DND-41 (cell line): ENCODE results near the gene LANCL3.

ENCODE experiments used
- ATAC-seq: fragments of 200-7000 bp; cut with Tn5 transposase; 3 replicates; pipeline ENCODE4 v1.9.1; 2021; ENCODE audit warnings: low read depth; ENCODE audit not compliant: insufficient read depth
- DNase-seq: peaks from one replicate; pipeline ENCODE4 v3.0.0-alpha.2; 2020
- H2AFZ ChIP-seq: 2 replicates; pipeline ENCODE4 v1.6.0; 2012; ENCODE audit warnings: low read depth, low read length
- H3K27ac ChIP-seq: 2 replicates; pipeline ENCODE4 v1.5.1; 2012; ENCODE audit warnings: low read length, inconsistent platforms
- H3K27me3 ChIP-seq: fragments of 200-600 bp; sonication (generic); 2 replicates; pipeline ENCODE4 v1.6.0; 2012; ENCODE audit warnings: low read length, mild to moderate bottlenecking, inconsistent platforms; ENCODE audit not compliant: insufficient read depth, poor library complexity
- H3K36me3 ChIP-seq: 2 replicates; pipeline ENCODE4 v1.5.1; 2012; ENCODE audit warnings: low read length, inconsistent platforms; ENCODE audit not compliant: insufficient read depth
- H3K4me1 ChIP-seq: 2 replicates; pipeline ENCODE4 v1.5.1; 2012; ENCODE audit warnings: mild to moderate bottlenecking, low read length; ENCODE audit not compliant: insufficient read depth
- H3K4me2 ChIP-seq: 2 replicates; pipeline ENCODE4 v1.6.0; 2012; ENCODE audit warnings: mild to moderate bottlenecking, moderate library complexity, low read length, inconsistent platforms; ENCODE audit not compliant: insufficient read depth
- H3K4me3 ChIP-seq, 2 experiments: fragments of 200-600 bp in 1 of 2; shearing (Covaris generic) in 1 of 2; 2 replicates each; pipeline ENCODE4 v1.5.1; 2012 to 2016; ENCODE audit warnings: inconsistent platforms in 2 of 2, low read length in 2 of 2, mild to moderate bottlenecking in 2 of 2, low read depth in 1 of 2, moderate library complexity in 1 of 2
- H3K79me2 ChIP-seq: 2 replicates; pipeline ENCODE4 v1.6.0; 2012; ENCODE audit warnings: low read length, inconsistent platforms; ENCODE audit not compliant: insufficient read depth
- H3K9ac ChIP-seq: 2 replicates; pipeline ENCODE4 v1.6.0; 2012; ENCODE audit warnings: low read depth, mild to moderate bottlenecking, inconsistent platforms, low read length, moderate library complexity
- H3K9me3 ChIP-seq: 2 replicates; pipeline ENCODE4 v1.5.1; 2012; ENCODE audit warnings: low read length, moderate library complexity, mild to moderate bottlenecking, inconsistent platforms; ENCODE audit not compliant: insufficient read depth, severe bottlenecking
- H4K20me1 ChIP-seq: 2 replicates; pipeline ENCODE4 v1.6.0; 2012; ENCODE audit warnings: low read length; ENCODE audit not compliant: insufficient read depth
- EZH2 ChIP-seq: IDR thresholded peaks from 3 replicates; pipeline ENCODE4 v1.6.1; 2012; ENCODE audit warnings: borderline replicate concordance, low read depth, mild to moderate bottlenecking, moderate library complexity, low read length, inconsistent platforms; ENCODE audit not compliant: severe bottlenecking
- TF ChIP-seq, protein P1 (sequence below): IDR thresholded peaks from 2 replicates; pipeline ENCODE4 v1.5.1; 2012; ENCODE audit warnings: borderline replicate concordance, low read length, moderate library complexity, mild to moderate bottlenecking; ENCODE audit not compliant: poor library complexity, severe bottlenecking; ENCODE audit errors: extremely low read depth

LANCL3 gene

GRCh38 chrX:37714479-37714878 lies 143.0 kb downstream of the LANCL3 start:
- DNase-seq (no peak), ATAC-seq (no peak)
- Histone ChIP-seq H3K9me3 (no peaks in the 10 kb centered on the region), H3K9ac (no peak overlapping the region), H3K4me1 (no peaks in the 10 kb centered on the region), H3K36me3 (no peaks in the 10 kb centered on the region), H4K20me1 (no peaks in the 10 kb centered on the region), H3K27ac (no peak overlapping the region), H2AFZ (no peak overlapping the region), H3K27me3 (no peaks in the 10 kb centered on the region), H3K79me2 (no peaks in the 10 kb centered on the region), H3K4me2 (no peak overlapping the region), H3K4me3 (no peak overlapping the region)
- TF ChIP-seq, protein P1, sequence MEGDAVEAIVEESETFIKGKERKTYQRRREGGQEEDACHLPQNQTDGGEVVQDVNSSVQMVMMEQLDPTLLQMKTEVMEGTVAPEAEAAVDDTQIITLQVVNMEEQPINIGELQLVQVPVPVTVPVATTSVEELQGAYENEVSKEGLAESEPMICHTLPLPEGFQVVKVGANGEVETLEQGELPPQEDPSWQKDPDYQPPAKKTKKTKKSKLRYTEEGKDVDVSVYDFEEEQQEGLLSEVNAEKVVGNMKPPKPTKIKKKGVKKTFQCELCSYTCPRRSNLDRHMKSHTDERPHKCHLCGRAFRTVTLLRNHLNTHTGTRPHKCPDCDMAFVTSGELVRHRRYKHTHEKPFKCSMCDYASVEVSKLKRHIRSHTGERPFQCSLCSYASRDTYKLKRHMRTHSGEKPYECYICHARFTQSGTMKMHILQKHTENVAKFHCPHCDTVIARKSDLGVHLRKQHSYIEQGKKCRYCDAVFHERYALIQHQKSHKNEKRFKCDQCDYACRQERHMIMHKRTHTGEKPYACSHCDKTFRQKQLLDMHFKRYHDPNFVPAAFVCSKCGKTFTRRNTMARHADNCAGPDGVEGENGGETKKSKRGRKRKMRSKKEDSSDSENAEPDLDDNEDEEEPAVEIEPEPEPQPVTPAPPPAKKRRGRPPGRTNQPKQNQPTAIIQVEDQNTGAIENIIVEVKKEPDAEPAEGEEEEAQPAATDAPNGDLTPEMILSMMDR: no peak
- no peak for TF ChIP-seq EZH2

GRCh38 chrX:37716602-37717001 lies 145.1 kb downstream of the LANCL3 start:
- Histone ChIP-seq H3K4me1 (no peaks in the 10 kb centered on the region), H3K9ac (no peak overlapping the region), H4K20me1 (no peaks in the 10 kb centered on the region), H3K27me3 (no peaks in the 10 kb centered on the region), H3K4me3 (no peak overlapping the region), H3K36me3 (no peaks in the 10 kb centered on the region), H2AFZ (no peak overlapping the region), H3K79me2 (no peaks in the 10 kb centered on the region), H3K4me2 (no peak overlapping the region), H3K9me3 (no peaks in the 10 kb centered on the region), H3K27ac (no peak overlapping the region)
- ATAC-seq (no peak), DNase-seq (no peak)
- no peak for TF ChIP-seq EZH2
- TF ChIP-seq, protein P1: no peak

- Histone ChIP-seq H3K4me3 (no peak overlapping the region), H3K79me2 (no peaks in the 10 kb centered on the region), H3K4me1 (no peaks in the 10 kb centered on the region), H3K9me3 (no peaks in the 10 kb centered on the region), H3K36me3 (no peaks in the 10 kb centered on the region), H2AFZ (no peak overlapping the region), H3K27me3 (no peaks in the 10 kb centered on the region), H4K20me1 (no peaks in the 10 kb centered on the region), H3K27ac (no peak overlapping the region), H3K4me2 (no peak overlapping the region), H3K9ac (no peak overlapping the region)
- TF ChIP-seq EZH2: no peak
- TF ChIP-seq, protein P1: no peak
- ATAC-seq (no peak), DNase-seq (no peak)
Measured at GRCh38 chrX:37717708-37718107, 146.2 kb downstream of the LANCL3 start.

GRCh38 chrX:37722595-37722994 lies 151.1 kb downstream of the LANCL3 start:
- no peaks in the 10 kb centered on the region for H4K20me1 ChIP-seq
- no peaks in the 10 kb centered on the region for H3K79me2 ChIP-seq
- H3K9me3 ChIP-seq: no peaks in the 10 kb centered on the region
- DNase-seq: no peak
- TF ChIP-seq, protein P1: no peak
- TF ChIP-seq EZH2: no peak
- H3K4me2 ChIP-seq: no peak overlapping the region
- no peaks in the 10 kb centered on the region for H3K4me1 ChIP-seq
- H3K9ac ChIP-seq: no peak overlapping the region
- H3K4me3 ChIP-seq: no peak overlapping the region
- H3K36me3 ChIP-seq: no peaks in the 10 kb centered on the region
- no peak overlapping the region for H2AFZ ChIP-seq
- no peaks in the 10 kb centered on the region for H3K27me3 ChIP-seq
- H3K27ac ChIP-seq: no peak overlapping the region
- ATAC-seq: no peak
